Muscle of back (tissue), 13 donors: ENCODE data around the gene SEC14L1. TPM values are rescaled to one million over a fixed set of nuclear protein-coding genes. Genes with fewer than 3 reads are reported as not detected.
"Not testable (repeated sequence)": the region's sequence is repeated elsewhere in the genome, so short reads cannot be mapped to it uniquely, and the experiment has no call there.

Experiments
- DNase-seq, 3 donors: peaks; one replicate each; pipeline versions ENCODE4 v3.0.0 to v3.0.0-alpha.2; 2013
- long read RNA-seq, 9 donors: transcript quantifications; one replicate each; lab custom pipeline, GENCODE V29; 2026
- polyA plus RNA-seq, 10 donors: library from polyadenylated mRNA; unstranded; fragments of 120-200 nt; gene quantifications; one replicate each; pipeline ENCODE4 v1.2.1, GENCODE V29; 2013; ENCODE audit not compliant: insufficient read length in 10 of 10

The SEC14L1 gene
- polyA plus RNA-seq, result 10 to 100 TPM; 65.2 to 96.2 (median 75.5) TPM
- long read RNA-seq, donor 1, full-length matches to known transcripts, result 5 of 13 reads
- long read RNA-seq, donor 1, partial matches to known transcripts, result 8 of 13 reads
- long read RNA-seq, donor 1, other reads (novel, unspliced or antisense), result 0 of 13 reads
- long read RNA-seq, donor 2, full-length matches to known transcripts, result 6 of 6 reads
- long read RNA-seq, donor 2, partial matches to known transcripts, result 0 of 6 reads
- long read RNA-seq, donor 2, other reads (novel, unspliced or antisense), result 0 of 6 reads
- long read RNA-seq, donor 3, result 0 reads
- long read RNA-seq, donor 4, full-length matches to known transcripts, result 10 of 15 reads
- long read RNA-seq, donor 4, partial matches to known transcripts, result 5 of 15 reads
- long read RNA-seq, donor 4, other reads (novel, unspliced or antisense), result 0 of 15 reads
- long read RNA-seq, donor 5, full-length matches to known transcripts, result 9 of 15 reads
- long read RNA-seq, donor 5, partial matches to known transcripts, result 6 of 15 reads
- long read RNA-seq, donor 5, other reads (novel, unspliced or antisense), result 0 of 15 reads
- long read RNA-seq, donor 6, full-length matches to known transcripts, result 5 of 10 reads
- long read RNA-seq, donor 6, partial matches to known transcripts, result 5 of 10 reads
- long read RNA-seq, donor 6, other reads (novel, unspliced or antisense), result 0 of 10 reads
- long read RNA-seq, donor 7, full-length matches to known transcripts, result 7 of 37 reads
- long read RNA-seq, donor 7, partial matches to known transcripts, result 30 of 37 reads
- long read RNA-seq, donor 7, other reads (novel, unspliced or antisense), result 0 of 37 reads
- long read RNA-seq, donor 8, full-length matches to known transcripts, result 5 of 11 reads
- long read RNA-seq, donor 8, partial matches to known transcripts, result 6 of 11 reads
- long read RNA-seq, donor 8, other reads (novel, unspliced or antisense), result 0 of 11 reads
- long read RNA-seq, donor 9, full-length matches to known transcripts, result 1 of 1 reads
- long read RNA-seq, donor 9, partial matches to known transcripts, result 0 of 1 reads
- long read RNA-seq, donor 9, other reads (novel, unspliced or antisense), result 0 of 1 reads

DNA sequence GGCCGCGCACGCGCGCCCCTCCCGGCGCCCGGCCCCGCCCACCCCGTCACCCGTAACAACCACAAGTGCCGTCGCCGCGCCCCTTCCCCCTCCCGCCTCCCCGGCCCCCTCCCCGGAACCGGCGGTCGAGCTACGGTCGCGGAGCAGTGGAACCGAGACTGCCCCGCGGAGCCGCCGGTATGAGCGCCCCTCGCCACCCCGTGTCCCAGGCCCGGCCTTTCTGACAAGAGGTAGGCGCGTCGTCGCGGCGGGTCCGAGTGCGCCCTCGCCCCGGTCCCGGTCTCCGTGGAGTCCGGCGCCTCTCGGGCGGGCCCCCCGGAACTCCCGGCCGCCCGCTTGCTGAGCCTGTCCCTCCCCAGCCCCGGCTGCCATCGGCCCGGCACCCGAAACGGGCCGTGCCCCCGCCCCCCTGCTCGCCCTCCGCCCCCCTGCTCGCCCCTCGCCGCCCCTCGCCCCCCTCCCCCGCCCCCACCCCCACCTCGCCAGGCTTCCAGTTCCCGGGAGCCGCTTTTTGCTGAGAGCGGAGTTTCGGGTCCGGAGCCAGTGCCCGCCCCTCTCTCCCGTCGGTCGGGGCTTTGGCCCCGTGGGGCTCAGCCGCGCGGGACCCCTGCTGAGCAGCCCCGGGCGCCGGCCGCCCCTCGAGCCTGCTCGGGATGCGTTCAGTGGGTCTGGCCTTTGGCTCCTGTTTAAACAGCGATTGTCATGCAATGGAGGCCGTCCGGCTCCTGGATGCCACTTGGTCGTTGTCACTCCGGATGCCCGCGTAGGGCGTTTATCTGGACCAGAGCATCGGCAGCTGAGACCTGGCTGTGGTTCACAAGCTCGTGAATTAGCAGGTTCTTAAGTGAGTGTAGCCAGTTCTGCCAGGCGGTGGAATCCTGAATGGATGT, at the start of gene SEC14L1:
Gene SEC14L1, plus strand, starts transcription at position 92 of the 890 bp plus-strand sequence. CDS start 2,628 bp downstream, outside the sequence.
- peak in 1 of 3 donors; percentile 72 for DNase-seq

DNA sequence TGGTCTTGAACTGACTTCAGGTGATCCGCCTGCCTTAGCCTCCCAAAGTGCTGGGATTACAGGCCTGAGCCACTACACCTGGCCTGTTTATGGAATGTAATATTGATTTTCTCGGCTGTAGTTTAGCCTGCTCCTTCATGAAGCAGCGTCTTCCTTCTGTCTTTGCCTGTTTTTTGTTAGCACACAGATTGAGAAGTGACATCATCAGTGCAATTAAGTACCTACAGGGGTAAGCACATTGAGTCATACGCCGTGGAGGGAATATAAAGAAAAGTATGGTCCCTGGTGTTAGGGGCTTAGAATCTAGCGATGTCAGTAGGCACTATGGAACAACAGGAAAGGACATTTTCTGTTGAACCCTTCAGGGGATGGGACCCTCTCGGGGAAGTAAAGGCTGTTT, 48.7 kb upstream of the SEC14L1 start:
- no peak for DNase-seq

DNA sequence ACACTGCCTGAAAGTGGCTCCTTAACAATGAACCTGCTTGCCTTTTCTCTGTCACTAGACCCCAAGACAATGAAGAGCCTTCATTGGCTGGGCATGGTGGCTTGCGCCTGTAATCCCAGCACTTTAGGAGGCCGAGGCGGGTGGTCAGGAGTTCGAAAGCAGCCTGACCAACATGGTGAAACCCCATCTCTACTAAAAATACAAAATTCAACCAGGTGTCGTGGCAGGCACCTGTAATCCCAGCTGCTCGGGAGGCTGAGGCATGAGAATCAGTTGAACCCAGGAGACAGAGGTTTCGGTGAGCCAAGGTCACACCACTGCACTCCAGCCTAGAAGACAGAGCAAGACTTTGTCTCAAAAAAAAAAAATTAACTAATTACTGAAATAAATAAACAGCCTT, 45.3 kb upstream of the SEC14L1 start:
- DNase-seq, result no peak

DNA sequence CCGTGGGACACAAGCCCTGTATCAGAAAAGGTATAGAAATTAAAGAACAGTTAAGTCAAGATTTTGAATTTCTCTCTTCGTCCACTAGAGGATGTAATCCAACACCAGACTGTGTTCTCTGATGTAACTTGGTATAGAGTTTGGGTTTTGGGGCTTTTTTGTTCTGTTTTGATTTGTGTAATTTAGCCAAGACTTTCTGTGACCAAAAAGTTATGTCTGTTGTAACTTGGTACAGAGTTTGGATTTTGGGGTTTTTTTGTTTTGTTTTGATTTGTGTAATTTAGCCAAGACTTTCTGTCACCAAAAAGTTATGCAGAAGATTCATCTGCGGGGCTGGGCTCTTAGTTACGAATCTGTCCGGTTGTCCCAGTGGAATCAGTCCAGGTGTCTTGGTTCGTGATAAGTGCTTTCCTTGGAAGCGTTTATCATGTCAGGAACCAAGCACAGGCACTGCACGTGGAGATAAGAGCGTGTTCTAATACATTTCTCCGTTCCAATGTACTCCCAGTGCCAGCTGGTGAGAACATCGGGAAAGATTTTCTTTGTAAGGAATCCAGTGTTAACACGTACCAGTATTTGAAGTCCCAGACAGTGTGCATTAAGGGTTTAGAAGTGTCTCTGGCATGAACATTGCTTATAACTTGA, 44.1 kb upstream of the SEC14L1 start:
- peak in 2 of 3 donors; percentile 36 to 71 for DNase-seq

DNA sequence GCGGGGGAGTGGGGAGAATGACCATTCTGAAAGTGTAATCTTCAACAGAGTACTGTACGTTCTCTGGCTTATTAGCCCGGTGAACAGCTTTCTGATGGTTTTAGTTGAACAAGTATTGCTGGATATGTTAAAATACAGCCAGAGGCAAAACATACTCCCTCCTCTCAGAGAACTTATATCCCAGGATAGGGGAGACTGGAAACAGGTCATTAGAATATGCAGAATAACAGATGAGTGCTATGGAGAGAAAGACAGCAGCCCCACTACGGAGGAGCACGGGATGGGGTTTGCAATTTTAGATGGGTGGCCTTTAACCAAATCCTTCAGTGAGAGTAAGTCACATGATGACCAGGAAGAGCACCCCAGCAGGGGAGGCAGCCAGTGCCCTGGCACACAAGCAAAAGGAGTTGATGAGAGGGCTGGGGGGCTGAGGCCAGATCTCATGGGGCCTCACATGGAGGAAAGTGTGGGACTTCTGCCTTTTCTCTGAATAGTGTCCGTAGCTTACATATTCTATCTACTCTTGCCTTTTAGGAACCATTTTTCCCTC, 43.1 kb upstream of the SEC14L1 start:
- DNase-seq, result no peak

DNA sequence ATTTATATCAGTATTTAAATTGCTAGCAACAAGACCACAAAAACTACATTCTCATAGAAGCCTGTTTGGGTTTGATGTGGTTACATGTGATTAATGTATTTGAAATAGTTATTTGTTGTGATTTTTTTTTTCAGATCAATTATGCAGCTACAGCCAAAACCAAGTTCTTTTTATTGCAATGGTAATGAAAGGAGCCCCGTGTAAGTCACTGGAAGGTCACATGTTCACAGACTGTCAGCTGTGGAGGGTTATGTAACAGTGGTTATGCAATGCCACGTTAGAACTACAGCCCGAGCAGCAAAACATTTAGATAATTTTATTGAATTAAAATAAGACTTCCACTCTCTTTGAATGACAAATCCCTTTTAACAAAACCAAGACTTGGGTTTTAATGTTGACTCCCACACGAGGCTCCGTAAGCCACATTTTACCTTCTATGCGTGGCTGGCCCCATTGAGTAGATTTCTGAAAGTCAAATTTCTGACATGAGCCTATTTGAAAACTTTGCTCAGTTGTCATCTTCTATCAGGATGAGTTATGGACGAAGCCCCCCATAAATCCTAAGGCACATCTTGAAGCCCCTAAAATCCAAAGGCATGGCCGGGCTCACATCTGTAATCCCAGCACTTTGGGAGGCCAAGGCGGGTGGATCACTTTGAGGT, 41.8 kb upstream of the SEC14L1 start:
- peak; percentile 53 to 81 (median 66) for DNase-seq

DNA sequence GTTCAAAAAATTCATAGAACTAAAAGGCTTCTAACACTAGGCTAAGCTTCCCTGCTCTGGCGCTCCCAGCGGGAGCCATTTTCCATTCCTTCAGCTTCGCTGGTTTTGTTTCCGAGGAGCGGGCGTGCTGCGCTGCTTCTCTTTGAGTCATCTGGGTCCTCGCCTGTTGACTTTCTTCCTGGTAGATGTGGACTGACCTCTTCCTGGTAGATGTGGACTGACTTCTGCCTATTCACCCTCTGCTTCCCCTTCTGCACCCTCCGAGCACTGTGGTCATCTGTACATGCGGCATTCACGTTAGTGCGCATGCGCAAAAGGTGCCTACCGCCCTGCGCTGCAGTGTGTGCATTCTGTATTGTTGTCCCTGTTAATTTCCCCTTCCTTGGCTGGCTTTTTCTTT, 40.8 kb upstream of the SEC14L1 start:
- peak in 2 of 3 donors; percentile 30 to 57 for DNase-seq

DNA sequence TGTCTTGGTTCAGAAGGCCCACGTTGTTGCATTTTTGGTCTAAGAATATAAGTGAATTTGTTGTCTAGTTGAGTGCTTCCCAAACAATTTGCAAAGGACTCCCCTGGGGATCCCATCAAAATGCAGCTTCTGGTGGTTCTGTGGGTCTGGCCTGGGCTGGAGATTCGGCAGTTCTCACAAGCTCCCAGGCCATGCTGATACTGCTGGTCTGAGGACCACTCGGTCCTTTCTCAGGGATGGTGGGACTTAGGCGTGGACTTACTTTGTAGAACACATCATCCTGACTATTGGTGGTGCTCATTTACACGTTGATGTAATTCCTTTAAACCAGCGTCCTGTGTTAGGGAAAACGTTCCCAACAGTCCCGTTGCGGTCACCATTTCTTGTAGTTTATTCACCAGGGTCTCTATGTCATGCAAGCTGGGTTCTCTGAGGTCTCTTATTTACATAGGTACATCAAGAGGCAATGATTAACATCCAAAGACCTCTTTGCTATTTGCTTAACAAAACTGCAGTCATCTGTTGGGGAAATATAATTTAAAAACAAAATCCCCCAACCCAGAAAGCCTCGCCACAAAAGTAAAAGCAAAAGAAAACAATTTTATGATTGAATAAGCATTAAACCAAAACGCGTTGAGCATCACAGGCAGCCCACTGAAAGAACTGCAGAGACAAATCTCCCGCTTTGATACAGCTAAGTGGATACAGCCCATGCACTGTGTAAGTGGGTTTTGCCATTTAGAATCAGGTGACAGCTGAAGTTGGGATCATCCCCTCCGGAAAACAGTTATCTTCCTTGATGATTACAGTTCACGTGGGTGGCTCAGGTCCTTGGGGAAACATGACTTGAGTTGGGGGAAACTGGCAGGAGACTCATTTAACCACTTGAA, 39.0 kb upstream of the SEC14L1 start:
- no peak for DNase-seq

DNA sequence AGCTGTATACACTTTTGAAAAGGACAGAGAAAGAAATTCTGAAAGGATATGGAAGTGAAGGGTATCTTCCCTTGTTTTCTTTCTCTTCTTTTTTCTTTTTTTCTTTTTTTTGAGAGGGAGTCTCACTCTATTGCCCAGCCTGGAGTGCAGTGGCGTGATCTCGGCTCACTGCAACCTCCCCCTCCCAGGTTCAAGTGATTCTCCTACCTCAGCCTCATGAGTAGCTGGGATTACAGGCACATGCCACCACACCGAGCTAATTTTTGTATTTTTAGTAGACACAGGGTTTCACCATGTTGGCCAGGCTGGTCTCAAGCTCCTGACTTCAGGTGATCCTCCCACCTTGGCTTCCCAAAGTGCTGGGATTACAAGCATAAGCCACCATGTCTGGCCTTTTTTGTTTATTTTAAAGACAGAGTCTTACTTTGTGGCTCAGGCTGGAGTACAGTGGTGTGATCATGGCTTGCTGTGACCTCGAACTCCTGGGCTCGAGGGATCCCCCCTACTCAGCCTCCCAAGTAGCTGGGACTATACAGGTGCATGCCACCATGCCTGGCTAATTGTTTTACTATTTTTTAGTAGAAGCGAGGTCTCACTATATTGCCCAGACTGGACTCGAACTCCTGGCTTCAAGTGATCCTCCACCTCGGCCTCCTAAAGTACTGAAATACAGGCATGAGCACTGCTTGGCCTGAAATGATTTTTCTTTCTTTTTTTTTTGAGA, 38.2 kb upstream of the SEC14L1 start:
- DNase-seq, result not testable (repeated sequence)

DNA sequence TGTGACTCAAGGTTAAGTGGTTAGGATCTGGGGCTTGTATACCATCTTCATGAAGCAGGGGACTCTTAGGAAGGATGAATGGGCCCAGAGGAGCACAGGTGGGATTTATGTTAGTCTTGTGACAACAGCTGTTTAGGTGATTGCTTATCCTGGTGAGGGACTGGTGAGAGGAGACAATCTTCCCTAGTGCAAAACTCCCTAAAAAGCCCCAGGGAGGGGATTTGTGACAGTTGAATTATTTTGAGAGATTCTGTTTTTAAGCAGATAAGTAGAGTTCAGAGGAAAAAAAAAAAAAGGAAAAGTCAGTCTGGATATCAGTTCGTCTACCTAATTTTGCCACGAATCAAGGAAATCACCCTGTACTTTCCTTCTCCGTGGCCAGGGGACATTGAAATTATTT, 35.1 kb upstream of the SEC14L1 start:
- DNase-seq, result no peak

DNA sequence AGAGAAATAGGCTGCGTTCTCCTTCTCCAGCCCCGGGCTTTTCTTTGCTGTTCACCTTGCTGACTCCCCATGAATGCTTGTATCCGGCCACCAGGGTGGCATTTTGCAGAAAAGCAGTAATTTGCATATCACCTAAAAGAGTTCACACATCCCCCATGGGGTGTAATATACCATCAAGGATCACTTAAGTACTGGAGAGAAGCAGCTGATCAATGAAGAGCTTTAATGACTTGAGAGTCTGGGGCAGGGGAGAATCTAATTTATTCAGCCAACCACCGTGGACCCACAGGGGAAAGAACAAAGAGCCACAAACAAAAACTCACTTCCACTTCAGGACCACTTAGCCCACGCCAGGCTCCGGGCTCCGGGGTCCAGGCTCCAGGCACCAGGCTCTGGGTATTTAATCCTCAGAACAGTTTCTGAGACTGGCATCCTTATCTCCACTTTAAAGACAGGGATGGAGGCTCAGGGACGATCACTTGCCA, 33.9 kb upstream of the SEC14L1 start:
- no peak for DNase-seq

DNA sequence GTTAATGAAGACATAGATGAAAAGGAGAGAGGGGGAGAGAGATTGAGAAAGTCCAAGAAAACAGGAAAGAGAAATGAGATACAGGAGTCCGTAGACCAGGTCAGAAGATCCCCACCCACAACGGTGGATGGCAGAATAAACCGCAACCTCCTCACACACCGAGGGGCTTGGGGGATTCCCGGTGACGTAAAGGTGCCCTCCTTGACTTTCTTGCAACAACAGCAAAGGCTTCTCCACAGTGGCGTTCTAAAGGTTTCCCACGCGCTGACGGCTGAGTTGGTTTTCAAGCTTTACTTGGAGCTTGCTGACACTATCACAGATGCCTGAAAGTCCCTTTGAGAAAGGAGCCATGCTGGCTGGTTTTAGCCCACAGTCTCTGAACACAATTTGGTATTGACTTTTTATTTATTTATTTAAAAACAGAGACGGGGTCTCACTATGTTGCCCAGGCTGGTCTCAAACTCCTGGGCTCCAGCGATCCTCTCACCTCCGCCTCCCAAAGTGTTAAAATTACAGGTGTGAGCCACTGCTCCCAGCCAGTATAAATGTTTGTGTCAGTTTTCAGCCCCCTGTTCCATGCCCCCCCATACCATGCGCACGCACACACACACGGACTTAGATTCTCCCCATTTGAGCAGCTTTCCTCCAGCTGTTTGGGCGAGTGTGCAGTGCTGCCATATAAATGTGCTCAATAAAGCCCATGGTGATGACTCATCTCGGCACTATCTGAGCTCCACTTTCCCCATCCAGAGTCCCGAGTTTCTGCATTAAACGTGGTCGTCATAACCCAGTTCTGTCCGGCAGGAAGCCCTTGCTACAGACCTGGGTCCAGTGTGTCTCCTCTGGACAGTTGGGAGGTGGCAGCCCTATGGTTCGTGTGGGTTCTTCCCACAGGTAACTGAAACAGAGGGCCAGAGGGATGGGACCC, 33.0 kb upstream of the SEC14L1 start:
- no peak for DNase-seq

DNA sequence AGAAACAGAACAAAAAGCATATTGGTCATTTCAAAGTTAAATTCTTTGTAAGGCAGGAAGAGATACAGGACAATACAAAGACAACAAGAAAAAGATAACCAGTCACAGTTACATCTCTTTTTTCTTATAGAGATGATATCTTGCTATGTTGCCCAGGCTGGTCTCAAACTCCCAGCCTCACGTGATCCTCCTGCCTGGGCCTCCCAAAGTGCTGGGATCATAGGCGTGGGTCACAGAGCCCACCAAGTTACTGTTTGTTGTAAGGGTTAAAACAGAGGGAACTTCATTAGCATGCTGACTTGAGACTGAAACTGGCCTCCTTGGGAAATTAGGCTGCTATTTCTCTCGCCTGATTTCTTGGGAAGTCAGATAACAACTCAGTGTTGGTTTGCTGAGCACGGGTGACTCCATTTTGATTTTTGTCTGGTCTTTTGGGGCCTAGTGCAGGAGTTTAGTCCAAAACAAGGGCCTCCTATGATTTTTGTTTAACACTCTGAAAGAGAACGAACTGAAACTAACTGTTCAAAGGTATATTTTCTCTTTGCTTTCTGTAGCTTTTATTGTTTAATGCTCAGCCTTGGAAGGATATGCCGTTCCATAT, 31.5 kb upstream of the SEC14L1 start:
- DNase-seq, result no peak

DNA sequence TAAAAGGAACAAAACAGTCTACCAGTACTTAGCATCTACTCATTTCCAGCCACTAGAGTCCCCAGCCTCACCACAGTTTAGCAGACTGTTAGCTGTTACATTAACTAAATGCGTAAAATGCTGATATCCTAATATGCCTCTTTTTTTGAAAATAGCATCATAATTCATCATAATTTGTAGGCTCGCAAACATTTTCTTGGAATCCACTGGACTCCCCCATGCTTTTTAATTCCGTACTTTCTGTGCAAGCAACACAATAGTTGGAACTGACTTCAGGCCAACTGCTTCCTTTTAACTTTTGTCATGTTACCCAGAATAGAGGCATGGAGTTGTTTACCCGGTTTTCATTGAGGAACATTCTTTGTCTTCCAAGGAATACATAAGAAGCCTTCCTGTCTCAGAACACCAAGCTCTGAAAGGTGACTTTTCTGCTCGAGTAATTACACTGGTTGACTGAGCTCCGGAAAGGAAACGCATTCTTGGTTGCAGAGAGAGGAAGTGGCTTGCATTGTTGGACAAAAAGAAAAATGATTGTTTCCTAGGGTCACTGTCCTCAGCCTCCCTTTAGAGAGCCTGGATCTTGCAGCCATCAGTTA, 30.9 kb upstream of the SEC14L1 start:
- DNase-seq, result peak in 2 of 3 donors; percentile 46 to 73

DNA sequence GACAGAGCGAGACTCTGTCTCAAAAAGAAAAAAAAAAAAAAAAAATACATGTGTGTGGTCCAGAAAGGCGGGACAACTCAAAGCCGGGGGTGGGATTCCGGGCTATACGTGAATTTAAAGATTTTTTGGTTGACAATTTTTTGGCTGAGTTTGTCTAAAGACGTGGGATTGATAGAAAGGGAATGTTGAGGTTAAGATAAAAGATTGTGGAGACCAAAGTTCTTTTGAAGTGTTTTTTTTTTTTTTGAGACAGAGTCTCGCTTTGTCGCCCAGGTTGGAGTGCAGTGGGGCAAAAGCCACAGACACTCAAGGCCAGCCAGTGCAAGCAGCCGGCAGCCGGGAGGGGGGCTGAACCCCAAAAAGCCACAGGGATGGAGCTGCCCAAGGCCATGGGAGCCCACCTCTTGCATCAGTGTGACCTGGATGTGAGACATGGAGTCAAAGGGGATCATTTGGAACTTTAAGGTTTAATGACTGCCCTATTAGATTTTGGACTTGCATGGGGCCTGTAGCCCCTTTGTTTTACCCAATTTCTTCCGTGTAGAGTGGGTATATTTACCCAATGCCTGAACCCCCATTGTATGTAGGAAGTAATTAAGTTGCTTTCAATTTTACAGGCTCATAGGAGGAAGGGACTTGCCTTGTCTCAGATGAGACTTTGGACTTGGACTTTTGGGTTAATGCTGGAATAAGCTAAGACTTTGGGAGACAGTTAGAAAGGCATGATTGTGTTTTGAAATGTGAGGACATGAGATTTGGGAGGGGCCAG, 29.4 kb upstream of the SEC14L1 start:
- DNase-seq, result not testable (repeated sequence)
